Fibroblast of lung (primary cell): ENCODE results near the gene SLC52A1.

Experiments
- EZH2 ChIP-seq: IDR thresholded peaks from 2 replicates; pipeline ENCODE4 v1.5.1; 2012; ENCODE audit warnings: low read length, control low read depth, mild to moderate bottlenecking; ENCODE audit errors: missing control alignments
- TF ChIP-seq, protein P1 (sequence below), 2 donors: IDR thresholded peaks in 1 of 2; conservative IDR thresholded peaks in 1 of 2; 1 replicate in 1 of 2; 2 replicates in 1 of 2; pipeline ENCODE4 v1.5.1; 2011 to 2012; ENCODE audit warnings: low read length in 2 of 2, control low read depth in 1 of 2, inconsistent platforms in 1 of 2, low read depth in 1 of 2, mild to moderate bottlenecking in 1 of 2

GRCh38 chr17:5035315-5035714, at the start of gene SLC52A1:
- TF ChIP-seq EZH2 = no peak
- TF ChIP-seq, protein P1, sequence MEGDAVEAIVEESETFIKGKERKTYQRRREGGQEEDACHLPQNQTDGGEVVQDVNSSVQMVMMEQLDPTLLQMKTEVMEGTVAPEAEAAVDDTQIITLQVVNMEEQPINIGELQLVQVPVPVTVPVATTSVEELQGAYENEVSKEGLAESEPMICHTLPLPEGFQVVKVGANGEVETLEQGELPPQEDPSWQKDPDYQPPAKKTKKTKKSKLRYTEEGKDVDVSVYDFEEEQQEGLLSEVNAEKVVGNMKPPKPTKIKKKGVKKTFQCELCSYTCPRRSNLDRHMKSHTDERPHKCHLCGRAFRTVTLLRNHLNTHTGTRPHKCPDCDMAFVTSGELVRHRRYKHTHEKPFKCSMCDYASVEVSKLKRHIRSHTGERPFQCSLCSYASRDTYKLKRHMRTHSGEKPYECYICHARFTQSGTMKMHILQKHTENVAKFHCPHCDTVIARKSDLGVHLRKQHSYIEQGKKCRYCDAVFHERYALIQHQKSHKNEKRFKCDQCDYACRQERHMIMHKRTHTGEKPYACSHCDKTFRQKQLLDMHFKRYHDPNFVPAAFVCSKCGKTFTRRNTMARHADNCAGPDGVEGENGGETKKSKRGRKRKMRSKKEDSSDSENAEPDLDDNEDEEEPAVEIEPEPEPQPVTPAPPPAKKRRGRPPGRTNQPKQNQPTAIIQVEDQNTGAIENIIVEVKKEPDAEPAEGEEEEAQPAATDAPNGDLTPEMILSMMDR (conservative IDR thresholded peaks at IDR 0.05 in 1 of 2, IDR thresholded peaks at IDR 0.05 in 1 of 2; ENCODE audit: low read depth in 1 of 2, low read length in 2 of 2) = no peak
